SKM-1 (cell line): ENCODE measurements around the gene KLF12.

Experiments used
- DNase-seq: peaks from one replicate; lab custom pipeline; 2025; ENCODE audit not compliant: unreplicated experiment; lab: John Stamatoyannopoulos, UW

KLF12 gene

GRCh38 chr13:74103970-74104555 lies 30.1 kb downstream of the KLF12 start:
- DNase-seq: no peak

GRCh38 chr13:74103196-74103595 lies 31.0 kb downstream of the KLF12 start:
- no peak for DNase-seq

DNA sequence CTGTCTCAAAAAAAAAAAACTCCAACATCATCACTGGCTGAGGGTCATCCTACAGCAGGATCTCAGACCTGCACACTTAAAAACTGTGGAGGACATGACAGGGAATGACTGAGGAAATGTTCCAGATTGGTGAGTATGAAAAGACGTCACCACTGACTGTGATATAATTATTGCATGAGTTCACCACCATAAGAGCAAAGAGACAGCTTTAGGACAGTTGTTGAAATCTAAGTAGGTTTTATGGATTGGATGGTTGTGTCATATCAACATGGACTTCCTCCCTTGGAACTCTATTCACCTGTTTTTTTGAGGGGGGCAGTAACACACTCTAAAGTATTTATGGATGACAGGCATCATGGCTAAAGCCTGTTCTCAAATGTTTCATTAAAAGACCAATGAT lies 31.5 kb downstream of the KLF12 start:
- DNase-seq: no peak

DNA sequence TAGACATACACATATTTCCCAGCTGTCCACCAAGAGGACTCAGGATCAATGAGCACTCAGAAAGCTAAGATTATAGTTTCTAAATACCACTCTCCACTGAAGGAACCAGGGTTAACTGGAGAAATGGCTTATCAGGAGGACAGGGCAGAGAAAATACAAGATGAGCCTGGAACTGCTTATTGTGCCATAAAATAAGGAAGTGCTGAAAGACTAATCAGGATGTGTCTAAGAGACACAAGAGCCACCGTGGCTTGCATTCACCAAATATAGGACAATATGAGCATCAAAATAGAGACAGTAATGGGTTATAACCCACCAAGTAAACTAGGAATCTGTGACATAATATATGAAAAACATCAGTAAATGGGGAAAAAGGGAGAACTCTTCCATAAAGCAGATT lies 32.8 kb downstream of the KLF12 start:
- peak; percentile 4 for DNase-seq

GRCh38 chr13:74098077-74098476 lies 36.1 kb downstream of the KLF12 start:
- no peak for DNase-seq

DNA sequence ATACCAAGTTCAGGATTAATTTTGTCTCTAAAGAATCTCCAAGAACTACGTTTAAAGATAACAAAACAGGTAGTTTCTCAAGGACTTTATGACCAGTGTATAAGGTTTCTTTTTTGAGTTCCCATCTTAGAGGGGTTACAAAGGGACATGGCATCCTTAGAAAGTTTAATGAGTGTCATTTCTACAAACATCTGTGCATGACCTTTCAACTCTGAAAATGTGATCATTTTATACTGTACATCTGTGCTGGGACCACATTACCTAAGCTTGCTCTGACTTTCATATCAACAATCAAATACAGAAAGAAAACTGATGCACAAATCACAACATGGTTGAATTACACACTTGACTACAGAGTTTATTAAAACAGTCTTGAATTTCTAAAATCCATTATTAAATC lies 37.1 kb downstream of the KLF12 start:
- no peak for DNase-seq

DNA sequence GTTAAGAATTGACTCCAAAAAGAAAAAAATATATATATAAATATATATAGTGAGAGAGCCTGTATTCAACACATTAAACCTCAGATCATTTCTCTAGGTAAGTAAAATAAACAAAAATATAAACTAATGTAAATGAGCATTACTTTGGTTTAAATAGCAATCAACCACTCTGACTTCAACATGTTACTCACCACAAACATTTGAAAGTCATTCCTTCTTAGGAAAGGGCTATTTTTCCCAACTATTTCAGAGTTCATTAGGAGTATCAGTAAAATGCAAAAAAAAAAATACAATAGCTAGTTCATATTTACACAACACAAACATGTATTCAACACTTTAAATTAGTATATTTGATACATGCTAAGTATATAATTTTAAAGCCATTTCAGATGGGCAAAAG lies 40.5 kb downstream of the KLF12 start:
- DNase-seq: no peak

DNA sequence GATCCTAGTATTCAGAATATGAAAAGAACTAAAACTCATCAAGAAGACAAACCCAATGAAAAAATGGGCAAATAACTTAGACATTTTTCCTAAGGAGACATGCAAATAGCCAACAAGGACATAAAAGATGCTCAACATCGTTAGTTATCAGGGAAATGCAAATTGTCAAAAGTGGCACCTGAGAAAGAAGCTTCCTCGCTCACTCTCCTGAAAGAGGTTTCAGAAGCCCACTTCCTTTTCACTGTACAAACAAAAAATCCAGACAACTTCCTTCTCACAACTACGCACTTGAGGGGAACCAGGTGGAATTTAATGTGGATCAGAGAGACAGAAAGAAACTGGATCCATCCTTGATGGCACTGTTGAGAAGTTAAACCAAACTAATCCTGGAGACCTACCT lies 41.5 kb downstream of the KLF12 start:
- DNase-seq: no peak

DNA sequence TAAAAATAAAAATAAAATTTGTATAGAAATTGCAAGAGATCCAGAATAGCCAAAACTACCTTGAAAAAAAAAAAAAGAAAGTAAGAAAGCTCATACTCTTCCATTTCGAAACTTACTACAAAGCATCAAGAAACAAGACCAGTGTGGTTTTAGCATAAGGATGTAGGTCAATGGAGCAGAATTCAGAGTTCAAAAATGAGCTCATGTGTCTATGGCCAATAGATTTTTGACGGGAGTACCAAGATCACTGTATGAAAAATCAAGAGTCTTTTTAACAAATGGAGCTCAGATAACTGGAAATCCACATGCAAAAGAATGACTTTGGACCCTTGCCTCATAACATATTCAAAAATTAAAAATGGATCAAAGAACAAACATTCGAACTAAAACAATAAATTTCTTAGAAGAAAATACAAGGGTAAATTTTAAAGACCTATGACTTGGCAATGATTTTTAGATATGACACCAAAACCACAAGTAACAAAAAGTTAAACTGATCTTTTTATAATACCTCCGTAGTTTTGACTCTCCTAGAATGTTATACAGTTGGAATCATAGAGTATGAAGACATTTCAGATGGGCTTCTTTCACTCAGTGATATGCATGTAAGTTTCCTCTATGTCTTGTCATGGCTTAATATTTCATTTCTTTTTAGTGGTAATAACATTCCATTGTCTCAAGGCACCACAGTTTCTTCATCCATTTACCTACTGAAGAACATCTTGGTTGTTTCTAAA lies 43.2 kb downstream of the KLF12 start:
- no peak for DNase-seq

DNA sequence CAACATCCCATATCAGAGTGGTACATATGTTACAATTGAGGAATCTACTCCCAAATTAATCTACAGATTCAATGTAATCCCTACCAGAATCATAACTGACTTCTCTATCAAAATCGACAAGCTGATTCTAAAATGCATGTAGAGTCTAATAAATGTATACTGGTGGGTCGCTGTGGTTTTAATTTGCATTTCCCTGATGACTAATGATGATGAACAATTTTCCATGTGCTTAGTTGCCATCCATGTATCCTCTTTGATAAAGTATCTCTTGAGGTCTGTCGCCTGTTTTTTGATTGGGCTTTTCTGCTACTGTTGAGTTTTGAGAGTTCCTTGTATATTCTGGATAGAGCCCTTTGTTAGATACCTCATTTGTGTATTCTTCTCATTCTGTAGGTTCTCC lies 43.8 kb downstream of the KLF12 start:
- DNase-seq: no peak

GRCh38 chr13:74087357-74087756 lies 46.8 kb downstream of the KLF12 start:
- no peak for DNase-seq
